GM19328 (cell line): Measurements from ENCODE around the gene RAB27B.
"Not testable (repeated sequence)": the region's sequence is repeated elsewhere in the genome, so short reads cannot be mapped to it uniquely, and the experiment has no call there.

Source experiments
- ATAC-seq: cut with Tn5 transposase; IDR thresholded peaks from one replicate; pipeline ENCODE4 v1.9.1; 2021; ENCODE audit warnings: mild to moderate bottlenecking, moderate library complexity; ENCODE audit not compliant: unreplicated experiment

RAB27B gene

GRCh38 chr18:54813977-54814565 is 14.2 kb upstream of the RAB27B start:
- ATAC-seq = no peak

GRCh38 chr18:54815086-54815485 is 13.2 kb upstream of the RAB27B start:
- no peak for ATAC-seq

GRCh38 chr18:54820785-54821275 is 7.4 kb upstream of the RAB27B start:
- not testable (repeated sequence) for ATAC-seq

- ATAC-seq = no peak
Observed at GRCh38 chr18:54822872-54823845, 5.1 kb upstream of the RAB27B start.

- no peak for ATAC-seq
Observed at GRCh38 chr18:54824761-54825160, 3.5 kb upstream of the RAB27B start.

- ATAC-seq = no peak
Observed at GRCh38 chr18:54825601-54826344, 2.5 kb upstream of the RAB27B start.

GRCh38 chr18:54828986-54829385 is 709 bp downstream of the RAB27B start:
- no peak for ATAC-seq

GRCh38 chr18:54829856-54830255 is 1.6 kb downstream of the RAB27B start:
- ATAC-seq = no peak

GRCh38 chr18:54830260-54830659 is 2.0 kb downstream of the RAB27B start:
- no peak for ATAC-seq

- no peak for ATAC-seq
Observed at GRCh38 chr18:54830866-54831265, 2.6 kb downstream of the RAB27B start.

GRCh38 chr18:54835944-54836343 is 7.7 kb downstream of the RAB27B start:
- no peak for ATAC-seq

- ATAC-seq = no peak
Observed at GRCh38 chr18:54843314-54843713, 15.0 kb downstream of the RAB27B start.

- ATAC-seq = no peak
Observed at GRCh38 chr18:54845787-54846186, 17.5 kb downstream of the RAB27B start.

- no peak for ATAC-seq
Observed at GRCh38 chr18:54848121-54848520, 19.8 kb downstream of the RAB27B start.

GRCh38 chr18:54849683-54850082 is 21.4 kb downstream of the RAB27B start:
- ATAC-seq = no peak

- ATAC-seq = no peak
Observed at GRCh38 chr18:54850598-54850997, 22.3 kb downstream of the RAB27B start.

- ATAC-seq = no peak
Observed at GRCh38 chr18:54852780-54853675, 24.8 kb downstream of the RAB27B start.

- not testable (repeated sequence) for ATAC-seq
Observed at GRCh38 chr18:54855050-54855449, 26.8 kb downstream of the RAB27B start.

GRCh38 chr18:54856105-54856646 is 27.9 kb downstream of the RAB27B start:
- no peak for ATAC-seq

- no peak for ATAC-seq
Observed at GRCh38 chr18:54857499-54857898, 29.2 kb downstream of the RAB27B start.
